Upper lobe of left lung (tissue), 6 donors: ENCODE measurements around the gene TAAR5. TPM values are rescaled to one million over a fixed set of nuclear protein-coding genes. Genes with fewer than 3 reads are reported as not detected.
"Not testable (repeated sequence)": the region's sequence is repeated elsewhere in the genome, so short reads cannot be mapped to it uniquely, and the experiment has no call there.

Source experiments
- ATAC-seq, 2 donors: fragments of 200-7000 bp; cut with Tn5 transposase; one replicate each; pipeline ENCODE4 v1.9.1; 2022; ENCODE audit warnings: mild to moderate bottlenecking in 2 of 2, moderate library complexity in 2 of 2; ENCODE audit not compliant: low FRiP score in 2 of 2
- DNase-seq, 2 donors: peaks; one replicate each; pipeline ENCODE4 v3.0.0-alpha.2; 2019 to 2020
- H3K27ac ChIP-seq, 4 donors: fragments of 200-600 bp; sonication (generic); one replicate each; pipeline ENCODE4 v1.5.1; 2016 to 2019
- H3K27me3 ChIP-seq, 4 donors: fragments of 200-600 bp; sonication (generic); one replicate each; pipeline ENCODE4 v1.5.1; 2017 to 2019
- H3K36me3 ChIP-seq, 4 donors: fragments of 200-600 bp; sonication (generic); one replicate each; pipeline ENCODE4 v1.5.1; 2016 to 2019
- H3K4me1 ChIP-seq, 4 donors: fragments of 200-600 bp; sonication (generic); one replicate each; pipeline ENCODE4 v1.5.1; 2018 to 2019
- H3K4me3 ChIP-seq, 4 donors: fragments of 200-600 bp; sonication (generic); one replicate each; pipeline ENCODE4 v1.5.1; 2017 to 2019; ENCODE audit warnings: mild to moderate bottlenecking in 2 of 4, moderate library complexity in 1 of 4
- H3K9me3 ChIP-seq, 4 donors: fragments of 200-600 bp; sonication (generic); one replicate each; pipeline ENCODE4 v1.5.1; 2018 to 2019
- CTCF ChIP-seq, 6 experiments: fragments of 450-650 bp in 4 of 6; fragments of 200-600 bp in 2 of 6; sonication (generic) in 2 of 6; IDR thresholded peaks; one replicate each; pipeline ENCODE4 v1.5.1; 2016 to 2019; ENCODE audit warnings: antibody characterized with exemption in 6 of 6
- EP300 ChIP-seq, 4 donors: sonication (generic); formaldehyde crosslinking; IDR thresholded peaks; one replicate each; pipeline ENCODE4 v1.5.1; 2017; ENCODE audit warnings: antibody characterized with exemption in 4 of 4, control low read depth in 2 of 4
- POLR2A ChIP-seq, 4 donors: fragments of 450-650 bp; IDR thresholded peaks; one replicate each; pipeline ENCODE4 v1.5.1; 2016 to 2017; ENCODE audit warnings: antibody characterized with exemption in 4 of 4, mild to moderate bottlenecking in 2 of 4
- POLR2AphosphoS5 ChIP-seq, 2 donors: sonication (generic); formaldehyde crosslinking; IDR thresholded peaks; one replicate each; pipeline ENCODE4 v1.5.1; 2017; ENCODE audit warnings: antibody characterized with exemption in 2 of 2
- WGBS, 2 donors: methylation state at CpG; one replicate each; pipeline ENCODE4 v1.1.5; 2017 to 2018; 5-methylcytosine and 5-hydroxymethylcytosine counted together
- total RNA-seq, 6 donors: library from RNA; depleted of rRNA in 4 of 6; stranded (reverse); fragments of >200 nt in 4 of 6; gene quantifications; one replicate each; pipeline versions ENCODE4 v1.1.0 to v1.2.1, GENCODE V29; 2016 to 2021
- donor health status: DM: no; HTN: no; CAD: no; lungs with moderate emphysema.
- donor health status: DM: no; HTN: yes; CAD: no; lungs with severe emphysema.

TAAR5 gene
- not detected for total RNA-seq

- H3K27ac ChIP-seq: no peak within 1 kb of the TSS
- no peaks in the 10 kb centered on the region for H3K9me3 ChIP-seq
- H3K4me1 ChIP-seq: no peaks in the 10 kb centered on the region
- H3K36me3 ChIP-seq: no peaks in the 10 kb centered on the region
- no peak within 1 kb of the TSS for H3K4me3 ChIP-seq
- H3K27me3 ChIP-seq: no peaks in the 10 kb centered on the region
- no peak for TF ChIP-seq POLR2AphosphoS5 (IDR thresholded peaks at IDR 0.05)
- TF ChIP-seq CTCF (IDR thresholded peaks at IDR 0.05): no peak
- TF ChIP-seq EP300 (IDR thresholded peaks at IDR 0.05): no peak
- no peak for TF ChIP-seq POLR2A (IDR thresholded peaks at IDR 0.05)
- ATAC-seq (no peak), DNase-seq (no peak)
- WGBS, 2 donors: 76 to 81% methylated on average over 5 of the region's 5 CpGs
Measured at GRCh38 chr6:132589454-132589853, at the start of gene TAAR5. Gene TAAR5, minus strand, starts transcription at chr6:132589741. Its CDS starts 55 bp downstream, at chr6:132589686.

- H3K36me3 ChIP-seq, DNase-seq, H3K9me3 ChIP-seq, ATAC-seq, H3K4me1 ChIP-seq, H3K27me3 ChIP-seq, H3K4me3 ChIP-seq, H3K27ac ChIP-seq: not testable (repeated sequence)
- 64 to 86% methylated on average over 1 of the region's 1 CpG for WGBS, 2 donors
Measured at GRCh38 chr6:132637135-132637534, 47.6 kb upstream of the TAAR5 start.

- 86 to 92% methylated on average over 3 of the region's 3 CpGs for WGBS, 2 donors
- not testable (repeated sequence) for H3K4me1 ChIP-seq, DNase-seq, ATAC-seq, H3K27ac ChIP-seq, H3K36me3 ChIP-seq, H3K9me3 ChIP-seq, H3K4me3 ChIP-seq, H3K27me3 ChIP-seq
Measured at GRCh38 chr6:132635906-132636305, 46.4 kb upstream of the TAAR5 start.

GRCh38 chr6:132635288-132635687 is 45.7 kb upstream of the TAAR5 start:
- not testable (repeated sequence) for H3K27me3 ChIP-seq, DNase-seq, H3K9me3 ChIP-seq, ATAC-seq, H3K4me3 ChIP-seq, H3K4me1 ChIP-seq, H3K27ac ChIP-seq, H3K36me3 ChIP-seq
- WGBS, 2 donors: 33 to 38% methylated on average over 3 of the region's 3 CpGs

GRCh38 chr6:132634796-132635195 is 45.3 kb upstream of the TAAR5 start:
- ATAC-seq: no peak
- Histone ChIP-seq H3K27ac (no peak overlapping the region), H3K27me3 (no peaks in the 10 kb centered on the region), H3K9me3 (no peaks in the 10 kb centered on the region), H3K36me3 (no peaks in the 10 kb centered on the region), H3K4me1 (no peaks in the 10 kb centered on the region), H3K4me3 (no peak overlapping the region)
- no peak for DNase-seq
- 73 to 84% methylated on average over 4 of the region's 4 CpGs for WGBS, 2 donors
- TF ChIP-seq POLR2AphosphoS5 (IDR thresholded peaks at IDR 0.05): no peak
- no peak for TF ChIP-seq CTCF (IDR thresholded peaks at IDR 0.05)
- TF ChIP-seq EP300 (IDR thresholded peaks at IDR 0.05): no peak
- no peak for TF ChIP-seq POLR2A (IDR thresholded peaks at IDR 0.05)

- Histone ChIP-seq H3K36me3 (no peaks in the 10 kb centered on the region), H3K4me1 (no peaks in the 10 kb centered on the region), H3K9me3 (no peaks in the 10 kb centered on the region), H3K27ac (no peak overlapping the region), H3K4me3 (no peak overlapping the region), H3K27me3 (no peaks in the 10 kb centered on the region)
- DNase-seq (no peak), ATAC-seq (no peak)
- WGBS, 2 donors: 73 to 80% methylated on average over 2 of the region's 2 CpGs
- no peak for TF ChIP-seq POLR2A (IDR thresholded peaks at IDR 0.05)
Measured at GRCh38 chr6:132633362-132633761, 43.8 kb upstream of the TAAR5 start.

- ATAC-seq (no peak), DNase-seq (no peak)
- Histone ChIP-seq H3K36me3 (no peaks in the 10 kb centered on the region), H3K27ac (no peak within 1 kb of the TSS), H3K4me1 (no peaks in the 10 kb centered on the region), H3K9me3 (peaks cover 0 to 5% (median 0%) of the 10 kb centered on the region in 4 donors), H3K27me3 (no peaks in the 10 kb centered on the region), H3K4me3 (no peak within 1 kb of the TSS)
- WGBS, 2 donors: 87 to 96% methylated on average over 6 of the region's 6 CpGs
- no peak for TF ChIP-seq POLR2A (IDR thresholded peaks at IDR 0.05)
- no peak for TF ChIP-seq POLR2AphosphoS5 (IDR thresholded peaks at IDR 0.05)
- TF ChIP-seq CTCF (IDR thresholded peaks at IDR 0.05): no peak
- TF ChIP-seq EP300 (IDR thresholded peaks at IDR 0.05): no peak
Measured at GRCh38 chr6:132624175-132624574, 34.6 kb upstream of the TAAR5 start, which contains the start of gene TAAR2. Gene TAAR2, minus strand, starts transcription at chr6:132624275. Its CDS starts 0 bp downstream, at chr6:132624275.
